Measurements from ENCODE around the gene GRIN2D. TPM values are rescaled to one million over a fixed set of nuclear protein-coding genes. Genes with fewer than 3 reads are reported as not detected.

Gene GRIN2D
- total and polyA plus RNA-seq, 2 of the 8 experiments (the other 6 are each of a cell fraction or from before 2014, with no cell fraction given), result 2.2 to 12.4 TPM

DNA sequence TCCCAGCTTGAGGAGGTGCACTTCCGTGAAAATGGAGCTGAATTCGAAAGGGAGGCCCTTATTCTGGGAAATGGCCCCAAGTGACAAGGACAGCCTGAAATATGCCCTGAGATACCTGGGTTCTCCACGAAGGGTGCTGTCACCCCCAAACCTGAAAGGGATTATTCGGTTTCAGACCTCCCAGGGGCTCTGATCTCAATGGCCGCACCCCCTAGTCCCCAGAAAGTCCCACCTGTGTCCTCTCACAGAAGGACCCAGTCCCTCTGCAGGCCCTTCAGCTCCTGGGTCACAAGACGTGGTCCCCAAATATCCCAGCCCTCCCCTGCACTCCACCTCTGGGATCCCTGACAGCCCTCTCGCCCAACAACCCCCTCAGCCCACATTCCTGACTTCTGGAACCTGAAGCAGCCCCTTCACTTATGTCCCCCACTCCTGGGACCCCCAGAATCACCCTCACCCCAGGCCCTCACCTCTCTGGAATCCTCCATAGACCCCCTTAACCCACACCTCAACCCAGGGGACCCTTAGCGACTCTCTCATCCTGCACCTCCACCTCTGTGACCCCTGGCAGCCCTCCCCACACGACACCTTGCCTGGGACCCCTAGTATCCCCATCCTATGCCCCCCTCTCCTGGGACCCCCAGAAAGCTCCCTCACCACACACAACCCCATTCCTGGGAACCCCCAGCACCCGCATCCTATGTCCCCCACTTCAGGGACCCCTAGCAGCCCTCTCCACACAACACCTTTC lies 28.7 kb upstream of the GRIN2D start:
- Histone ChIP-seq H3K9me3 (ENCODE audit: insufficient read depth in 2 of 2, low read depth in 1 of 2, low read length in 1 of 2) (no peaks in the 10 kb centered on the region), H2AFZ (ENCODE audit: low read length) (peak overlapping the region; percentile 91), H2BK15ac (ENCODE audit: low read length) (no peak overlapping the region), H2AK5ac (ENCODE audit: low read depth, low read length) (peak overlapping the region; percentile 65; the same call in 1 of the 2 replicates), H3K27me3 (replicated peaks in 1 of 4; ENCODE audit: control insufficient read depth in 3 of 4, extremely low read depth in 1 of 4, insufficient read depth in 3 of 4, low read length in 3 of 4) (peaks cover 0 to 10% (median 2%) of the 10 kb centered on the region in 4 experiments; a peak in 3 of 7 replicates), H3K14ac (ENCODE audit: insufficient read length) (no peak overlapping the region), H3K56ac (replicated peaks; ENCODE audit: insufficient read length, low read depth, low read length) (peak overlapping the region; percentile 12), H2BK5ac (ENCODE audit: low read depth, low read length) (peak overlapping the region; percentile 85; the same call in 1 of the 2 replicates), H3K4me3 (ENCODE audit: extremely low read depth in 1 of 4, insufficient read depth in 2 of 4, low read depth in 3 of 4, low read length in 4 of 4) (peak overlapping the region; percentile 19 to 61 (median 46); a peak in 6 of 8 replicates), H3K79me2 (ENCODE audit: control insufficient read depth in 1 of 2, insufficient read depth in 2 of 2, low read length in 2 of 2) (no peaks in the 10 kb centered on the region), H3K4ac (replicated peaks; ENCODE audit: insufficient read length, low read depth, low read length) (peak overlapping the region; percentile 32), H2BK120ac (replicated peaks; ENCODE audit: low read depth, low read length) (peak overlapping the region; percentile 61), H3K9ac (replicated peaks in 1 of 4; ENCODE audit: extremely low read depth in 1 of 4, low read depth in 3 of 4, low read length in 3 of 4) (peak overlapping the region in 2 of 4 experiments; percentile 45 to 59; a peak in 4 of 7 replicates), H4K8ac (ENCODE audit: extremely low read depth, insufficient read depth, low read length) (peak overlapping the region; percentile 89; the same call in 1 of the 2 replicates), H3K27ac (ENCODE audit: low read depth, low read length) (peak overlapping the region; percentile 77; the same call in 1 of the 2 replicates), H3K79me1 (ENCODE audit: low read depth, low read length) (no peaks in the 10 kb centered on the region), H3K18ac (ENCODE audit: extremely low read depth, low read length) (peak overlapping the region; percentile 44), H3K23ac (ENCODE audit: insufficient read length) (no peak overlapping the region), H4K20me1 (replicated peaks in 1 of 2; ENCODE audit: control insufficient read depth in 1 of 2, insufficient read depth in 2 of 2, low read length in 2 of 2) (no peaks in the 10 kb centered on the region), H4K5ac (ENCODE audit: insufficient read length, low read depth, low read length) (peak overlapping the region; percentile 74), H3K4me1 (replicated peaks in 1 of 4; ENCODE audit: control insufficient read depth in 3 of 4, insufficient read depth in 4 of 4, low read length in 3 of 4) (peaks cover 0 to 5% (median 4%) of the 10 kb centered on the region in 4 experiments; a peak in 4 of 7 replicates), H2BK12ac (ENCODE audit: low read depth, low read length) (0 out of 2 replicates have a peak overlapping the region, but pooled peaks have one; percentile 70), H2BK20ac (ENCODE audit: low read length) (no peak overlapping the region), H3K4me2 (ENCODE audit: insufficient read depth in 1 of 2, low read depth in 2 of 2, low read length in 2 of 2) (peak overlapping the region; percentile 77 to 92), H4K91ac (replicated peaks; ENCODE audit: insufficient read length, low read length) (peak overlapping the region; percentile 81), H3K23me2 (ENCODE audit: low read depth, low read length) (peaks cover 7% of the 10 kb centered on the region), H3K36me3 (ENCODE audit: control insufficient read depth in 2 of 4, insufficient read depth in 4 of 4, low read length in 3 of 4) (no peaks in the 10 kb centered on the region; a peak in 1 of 8 replicates)
- DNase-seq (ENCODE audit: low read depth in 1 of 2, low spot score in 2 of 2) (no peak), FAIRE-seq (no peak)
- CTCF ChIA-PET (ENCODE audit: partially characterized antibody), result interaction anchor here (1.2 to 2.6 kb wide), 4 partner anchors 8 to 31 kb away, joined by 3 to 12 read pairs (median 6); partner anchors contain the start of gene KDELR1
- POLR2A ChIA-PET (ENCODE audit: partially characterized antibody), result interaction anchor here (0.9 to 3.1 kb wide), 11 partner anchors 14 to 122 kb away, joined by 3 to 27 read pairs (median 5); partner anchors contain the start of genes GRIN2D and KDELR1
- 67% methylated on average over 10 of the region's 10 CpGs; no CpG with 5 or more reads in 1 of the 2 experiments for WGBS, 2 experiments (ENCODE audit: extremely low coverage in 1 of 2, insufficient coverage in 1 of 2, insufficient read length in 1 of 2, insufficient replicate concordance in 2 of 2, low coverage in 1 of 2, low lambda C conversion rate in 2 of 2, missing lambda C conversion rate in 1 of 2)
- TF ChIP-seq, protein P1, sequence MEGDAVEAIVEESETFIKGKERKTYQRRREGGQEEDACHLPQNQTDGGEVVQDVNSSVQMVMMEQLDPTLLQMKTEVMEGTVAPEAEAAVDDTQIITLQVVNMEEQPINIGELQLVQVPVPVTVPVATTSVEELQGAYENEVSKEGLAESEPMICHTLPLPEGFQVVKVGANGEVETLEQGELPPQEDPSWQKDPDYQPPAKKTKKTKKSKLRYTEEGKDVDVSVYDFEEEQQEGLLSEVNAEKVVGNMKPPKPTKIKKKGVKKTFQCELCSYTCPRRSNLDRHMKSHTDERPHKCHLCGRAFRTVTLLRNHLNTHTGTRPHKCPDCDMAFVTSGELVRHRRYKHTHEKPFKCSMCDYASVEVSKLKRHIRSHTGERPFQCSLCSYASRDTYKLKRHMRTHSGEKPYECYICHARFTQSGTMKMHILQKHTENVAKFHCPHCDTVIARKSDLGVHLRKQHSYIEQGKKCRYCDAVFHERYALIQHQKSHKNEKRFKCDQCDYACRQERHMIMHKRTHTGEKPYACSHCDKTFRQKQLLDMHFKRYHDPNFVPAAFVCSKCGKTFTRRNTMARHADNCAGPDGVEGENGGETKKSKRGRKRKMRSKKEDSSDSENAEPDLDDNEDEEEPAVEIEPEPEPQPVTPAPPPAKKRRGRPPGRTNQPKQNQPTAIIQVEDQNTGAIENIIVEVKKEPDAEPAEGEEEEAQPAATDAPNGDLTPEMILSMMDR (IDR thresholded peaks at IDR 0.05; ENCODE audit: control extremely low read depth in 1 of 3, insufficient read depth in 1 of 3, low read depth in 1 of 3, low read length in 3 of 3), result no peak
- TF ChIP-seq KDM4A (IDR thresholded peaks at IDR 0.05; ENCODE audit: low read depth, low read length, severe bottlenecking), result peak; percentile 38
- TF ChIP-seq SP4 (IDR thresholded peaks at IDR 0.05; ENCODE audit: low read length), result no peak
- TF ChIP-seq POLR2A (IDR thresholded peaks at IDR 0.05; ENCODE audit: control extremely low read depth in 1 of 2, low read depth in 2 of 2, low read length in 2 of 2), result 0 out of 3 replicates have a peak, but pooled peaks of 1 of the 2 experiments have one; percentile 5

All from H1 (cell line).